Trophoblast cell (in vitro differentiated cells and primary cell): ENCODE data around the gene C2orf81.

Experiments
- DNase-seq, 2 donors: peaks; one replicate each; pipeline ENCODE4 v3.0.0-alpha.2; 2016
- H2AFZ ChIP-seq: 2 replicates; pipeline ENCODE4 v1.6.1; 2013; ENCODE audit warnings: low read length, moderate library complexity, mild to moderate bottlenecking; ENCODE audit not compliant: insufficient read depth, poor library complexity
- H2AK5ac ChIP-seq: 2 replicates; pipeline ENCODE4 v1.6.1; 2013; ENCODE audit warnings: mild to moderate bottlenecking, low read length
- H2BK120ac ChIP-seq: 2 replicates; pipeline ENCODE4 v1.6.1; 2013; ENCODE audit warnings: low read length, mild to moderate bottlenecking, moderate library complexity; ENCODE audit not compliant: insufficient read depth, poor library complexity
- H2BK12ac ChIP-seq: 2 replicates; pipeline ENCODE4 v1.6.1; 2013; ENCODE audit warnings: mild to moderate bottlenecking, low read length, moderate library complexity
- H2BK5ac ChIP-seq: 2 replicates; pipeline ENCODE4 v1.6.1; 2013; ENCODE audit warnings: low read length, low read depth, moderate library complexity, mild to moderate bottlenecking; ENCODE audit not compliant: poor library complexity
- H3K14ac ChIP-seq: 2 replicates; pipeline ENCODE4 v1.6.1; 2013; ENCODE audit warnings: mild to moderate bottlenecking, low read length
- H3K18ac ChIP-seq: 2 replicates; pipeline ENCODE4 v1.6.1; 2013; ENCODE audit warnings: mild to moderate bottlenecking, low read length
- H3K23ac ChIP-seq: 2 replicates; pipeline ENCODE4 v1.6.1; 2013; ENCODE audit warnings: low read length
- H3K27ac ChIP-seq: 2 replicates; pipeline ENCODE4 v1.5.1; 2013; ENCODE audit warnings: low read depth, mild to moderate bottlenecking, inconsistent platforms, low read length, moderate library complexity
- H3K27me3 ChIP-seq: 2 replicates; pipeline ENCODE4 v1.6.1; 2013; ENCODE audit warnings: inconsistent platforms, mild to moderate bottlenecking, low read length, moderate library complexity; ENCODE audit not compliant: insufficient read depth
- H3K36me3 ChIP-seq, 2 experiments: 1 replicate in 1 of 2; 2 replicates in 1 of 2; pipeline ENCODE4 v1.6.1; 2013; ENCODE audit warnings: low read length in 2 of 2, mild to moderate bottlenecking in 2 of 2, moderate library complexity in 1 of 2; ENCODE audit not compliant: insufficient read depth in 2 of 2, control insufficient read depth in 1 of 2
- H3K4ac ChIP-seq: 2 replicates; pipeline ENCODE4 v1.6.1; 2013; ENCODE audit warnings: low read depth, mild to moderate bottlenecking, low read length, moderate library complexity
- H3K4me1 ChIP-seq, 2 experiments: 1 replicate in 1 of 2; 2 replicates in 1 of 2; pipeline ENCODE4 v1.6.1; 2013; ENCODE audit warnings: low read length in 2 of 2, mild to moderate bottlenecking in 2 of 2, moderate library complexity in 1 of 2; ENCODE audit not compliant: insufficient read depth in 2 of 2, control insufficient read depth in 1 of 2
- H3K4me2 ChIP-seq: 2 replicates; pipeline ENCODE4 v1.6.1; 2013; ENCODE audit warnings: inconsistent platforms, mild to moderate bottlenecking, low read length, moderate library complexity
- H3K4me3 ChIP-seq: 2 replicates; pipeline ENCODE4 v1.5.1; 2013; ENCODE audit warnings: mild to moderate bottlenecking, low read depth, low read length, inconsistent platforms
- H3K79me1 ChIP-seq: one replicate; pipeline ENCODE4 v1.6.1; 2013; ENCODE audit warnings: low read length
- H3K79me2 ChIP-seq: 2 replicates; pipeline ENCODE4 v1.6.1; 2013; ENCODE audit warnings: low read length, mild to moderate bottlenecking; ENCODE audit not compliant: control insufficient read depth, insufficient read depth, poor library complexity
- H3K9ac ChIP-seq: 2 replicates; pipeline ENCODE4 v1.6.1; 2013; ENCODE audit warnings: mild to moderate bottlenecking, low read length
- H3K9me3 ChIP-seq: 2 replicates; pipeline ENCODE4 v1.6.1; 2013; ENCODE audit warnings: low read depth, mild to moderate bottlenecking, control low read depth, inconsistent platforms, low read length; ENCODE audit not compliant: insufficient read depth
- H4K12ac ChIP-seq: 2 replicates; pipeline ENCODE4 v1.6.1; 2013; ENCODE audit warnings: low read depth, mild to moderate bottlenecking, low read length, moderate library complexity
- H4K8ac ChIP-seq: 2 replicates; pipeline ENCODE4 v1.6.1; 2013; ENCODE audit warnings: low read depth, mild to moderate bottlenecking, low read length, moderate library complexity
- H4K91ac ChIP-seq: one replicate; pipeline ENCODE4 v1.6.1; 2013; ENCODE audit warnings: low read depth, mild to moderate bottlenecking, low read length, moderate library complexity
- WGBS: extraction: QIAGEN DNeasy Blood & Tissue Kit; methylation state at CpG from one replicate; pipeline ENCODE4 v1.1.7; 2013; ENCODE audit warnings: missing lambda C conversion rate; ENCODE audit not compliant: insufficient read length, insufficient coverage; ENCODE audit errors: extremely low coverage; 5-methylcytosine and 5-hydroxymethylcytosine counted together

C2orf81 gene

DNA sequence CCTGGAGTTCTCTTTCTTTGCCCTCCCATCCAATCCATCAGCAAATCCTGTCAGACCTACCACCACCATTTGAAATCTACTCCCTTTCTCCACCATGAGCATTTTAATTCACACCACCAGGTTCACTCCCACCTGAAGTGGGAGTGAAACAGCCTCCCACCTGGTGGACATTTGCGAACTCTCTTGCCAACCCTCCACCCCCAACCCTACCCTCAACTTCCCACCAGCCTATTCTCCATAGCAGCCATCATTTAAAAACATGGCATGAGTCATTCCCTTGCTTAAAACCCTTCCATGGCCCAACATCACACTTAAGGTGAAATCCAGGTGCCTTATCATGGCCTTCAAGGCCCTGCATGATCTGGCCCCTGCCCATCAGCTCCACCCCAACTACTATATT lies 16.8 kb upstream of the C2orf81 start:
- Histone ChIP-seq H2BK12ac (no peak overlapping the region), H3K18ac (no peak overlapping the region), H3K4me1 (peaks cover 14 to 17% of the 10 kb centered on the region in 2 experiments), H3K27me3 (no peaks in the 10 kb centered on the region), H3K27ac (no peak overlapping the region), H2AK5ac (no peak overlapping the region), H3K4ac (peak overlapping the region; percentile 57), H3K14ac (no peak overlapping the region), H3K4me3 (no peak overlapping the region), H4K12ac (no peak overlapping the region), H3K36me3 (peaks cover 22 to 27% of the 10 kb centered on the region in 2 experiments), H2BK120ac (no peak overlapping the region), H3K23ac (no peak overlapping the region), H2BK5ac (no peak overlapping the region), H3K9ac (no peak overlapping the region), H4K8ac (no peak overlapping the region), H4K91ac (no peak overlapping the region), H3K9me3 (no peaks in the 10 kb centered on the region), H3K4me2 (peak overlapping the region; percentile 14), H3K79me2 (peaks cover 40% of the 10 kb centered on the region), H2AFZ (no peak overlapping the region), H3K79me1 (peaks cover 26% of the 10 kb centered on the region)
- WGBS = no CpG with 5 or more reads among the region's 1 CpG
- DNase-seq = no peak

DNA sequence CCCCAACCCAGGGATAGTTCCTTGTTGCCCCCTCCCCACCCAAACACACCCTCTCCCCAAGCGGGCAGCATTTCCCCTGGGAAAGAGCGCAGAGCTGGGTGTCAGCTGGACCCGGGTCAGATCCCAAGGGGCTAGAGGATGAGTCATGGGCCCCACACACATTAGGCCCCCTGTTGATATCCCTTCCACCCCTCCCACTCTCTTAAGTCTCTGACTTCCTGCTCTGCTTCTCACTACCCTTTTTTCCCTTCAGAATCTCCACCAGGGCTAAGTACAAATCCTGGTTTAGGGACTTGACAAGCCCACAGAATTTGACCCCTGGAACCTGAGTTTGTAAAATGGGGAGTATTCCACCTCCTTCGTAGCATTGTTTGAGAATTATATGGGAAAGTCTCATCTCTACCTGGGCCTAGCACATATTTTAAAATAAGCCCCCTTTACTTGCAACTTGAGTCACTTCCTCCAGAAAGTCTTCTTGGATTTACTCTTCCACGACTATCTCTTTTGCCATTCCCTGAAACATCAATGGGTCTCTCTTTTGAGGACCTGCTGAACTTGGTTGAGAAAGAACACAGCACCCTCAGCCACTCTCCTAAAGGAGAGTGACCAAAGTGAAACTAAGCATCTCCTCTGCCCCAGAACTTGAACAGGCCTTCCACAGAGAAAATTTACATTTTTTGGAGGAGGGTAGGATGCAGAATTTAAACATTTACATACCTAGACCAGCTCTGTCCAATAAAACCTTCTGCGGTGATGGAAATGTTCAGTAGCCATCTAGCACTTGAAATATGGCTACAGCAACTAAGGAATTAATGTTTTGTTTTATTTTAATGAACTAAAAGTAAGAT lies 15.7 kb upstream of the C2orf81 start:
- Histone ChIP-seq H3K4me2 (no peak overlapping the region), H3K4me3 (no peak overlapping the region), H3K79me1 (peaks cover 24% of the 10 kb centered on the region), H3K23ac (no peak overlapping the region), H2AFZ (no peak overlapping the region), H3K79me2 (peaks cover 39% of the 10 kb centered on the region), H3K36me3 (peaks cover 28 to 34% of the 10 kb centered on the region in 2 experiments), H2BK5ac (no peak overlapping the region), H3K27ac (no peak overlapping the region), H3K27me3 (no peaks in the 10 kb centered on the region), H3K4ac (peak overlapping the region; percentile 39), H2BK120ac (no peak overlapping the region), H2AK5ac (no peak overlapping the region), H3K18ac (no peak overlapping the region), H3K4me1 (peaks cover 14% of the 10 kb centered on the region in 2 experiments), H3K14ac (no peak overlapping the region), H4K91ac (no peak overlapping the region), H3K9ac (no peak overlapping the region), H2BK12ac (no peak overlapping the region), H4K8ac (no peak overlapping the region), H4K12ac (no peak overlapping the region), H3K9me3 (peaks cover 1% of the 10 kb centered on the region)
- no CpG with 5 or more reads among the region's 6 CpGs for WGBS
- DNase-seq = no peak

DNA sequence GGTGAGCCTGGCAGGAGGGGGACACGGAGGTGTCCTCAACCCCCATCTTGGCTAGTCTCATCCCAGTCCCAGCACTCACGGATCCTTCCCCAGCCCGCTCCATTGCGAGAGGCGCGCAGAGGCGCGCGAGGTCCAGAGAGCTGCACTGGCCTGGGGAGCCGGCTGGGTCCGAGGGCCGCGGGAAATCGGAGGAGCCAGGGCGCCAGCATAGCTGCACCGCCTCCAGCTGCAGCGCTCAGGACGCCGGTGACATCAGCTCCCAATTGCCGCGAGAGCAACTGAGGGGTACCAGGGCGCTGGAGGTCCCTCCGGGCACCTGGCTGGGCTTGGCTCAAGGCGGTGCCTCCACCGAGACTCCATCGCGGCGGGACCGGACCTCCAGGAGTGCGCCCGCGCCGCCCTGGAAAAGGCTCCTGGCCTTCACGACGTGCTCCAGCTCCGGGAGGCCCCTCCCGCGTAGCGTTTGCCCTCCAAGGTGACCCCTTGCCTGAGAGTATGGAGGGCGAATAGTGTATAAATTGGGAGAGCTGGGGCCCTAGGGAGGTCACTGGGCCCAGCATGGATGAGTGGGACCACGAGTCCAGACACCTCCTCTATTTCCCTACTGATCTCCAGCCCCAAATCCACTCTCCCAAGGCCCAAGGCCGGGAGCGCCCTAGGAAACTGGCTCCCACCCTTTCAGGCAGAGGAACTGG lies 14.8 kb upstream of the C2orf81 start:
- no peak overlapping the region for H2BK12ac ChIP-seq
- no peak overlapping the region for H3K23ac ChIP-seq
- peaks cover 33 to 40% of the 10 kb centered on the region in 2 experiments for H3K36me3 ChIP-seq
- H3K4me3 ChIP-seq = no peak overlapping the region
- H3K9me3 ChIP-seq = peaks cover 1% of the 10 kb centered on the region
- H3K27ac ChIP-seq = no peak overlapping the region
- no peak overlapping the region for H2AK5ac ChIP-seq
- WGBS = no CpG with 5 or more reads among the region's 43 CpGs
- H3K79me2 ChIP-seq = peaks cover 32% of the 10 kb centered on the region
- H4K12ac ChIP-seq = no peak overlapping the region
- no peak overlapping the region for H4K91ac ChIP-seq
- H3K4me1 ChIP-seq = peaks cover 14% of the 10 kb centered on the region in 2 experiments
- no peak overlapping the region for H3K14ac ChIP-seq
- H3K4ac ChIP-seq = peak overlapping the region; percentile 52
- H3K27me3 ChIP-seq = no peaks in the 10 kb centered on the region
- no peak overlapping the region for H2AFZ ChIP-seq
- peaks cover 16% of the 10 kb centered on the region for H3K79me1 ChIP-seq
- peak overlapping the region; percentile 9 for H3K18ac ChIP-seq
- H4K8ac ChIP-seq = no peak overlapping the region
- no peak for DNase-seq
- no peak overlapping the region for H3K4me2 ChIP-seq
- H2BK120ac ChIP-seq = no peak overlapping the region
- no peak overlapping the region for H2BK5ac ChIP-seq
- no peak overlapping the region for H3K9ac ChIP-seq

DNA sequence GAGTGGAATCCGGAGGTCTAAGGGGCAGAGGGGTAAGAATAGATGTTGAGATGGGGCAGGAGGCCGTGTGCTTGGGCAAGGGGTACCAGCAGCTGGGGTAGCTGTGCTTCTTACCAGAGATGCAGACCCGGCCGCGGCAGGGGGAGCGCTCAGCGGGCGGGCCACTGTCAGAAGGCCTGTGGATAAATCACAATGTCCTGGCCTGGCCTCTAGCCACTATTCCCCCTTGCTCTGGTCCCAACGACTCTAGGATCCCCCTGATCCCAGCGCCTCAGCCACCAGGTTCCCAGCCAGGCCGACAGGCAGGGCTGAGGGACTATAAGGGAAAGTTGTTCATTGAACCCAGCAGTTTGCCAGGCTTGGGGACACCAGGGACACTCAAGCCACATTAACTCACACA lies 9.1 kb upstream of the C2orf81 start:
- Histone ChIP-seq H3K27ac (no peak overlapping the region), H3K23ac (no peak overlapping the region), H3K4me2 (no peak overlapping the region), H2BK5ac (no peak overlapping the region), H4K8ac (no peak overlapping the region), H4K91ac (no peak overlapping the region), H3K9me3 (peaks cover 1% of the 10 kb centered on the region), H2AK5ac (no peak overlapping the region), H3K27me3 (no peaks in the 10 kb centered on the region), H2BK120ac (no peak overlapping the region), H3K36me3 (peaks cover 62 to 78% of the 10 kb centered on the region in 2 experiments), H2BK12ac (no peak overlapping the region), H3K79me1 (no peaks in the 10 kb centered on the region), H3K4me1 (no peaks in the 10 kb centered on the region), H3K4ac (no peak overlapping the region), H3K4me3 (no peak overlapping the region), H2AFZ (no peak overlapping the region), H3K9ac (no peak overlapping the region), H3K14ac (no peak overlapping the region), H3K79me2 (no peaks in the 10 kb centered on the region), H4K12ac (no peak overlapping the region), H3K18ac (no peak overlapping the region)
- DNase-seq = no peak
- WGBS = no CpG with 5 or more reads among the region's 11 CpGs
